Pericardium fibroblast (primary cell): Measurements from ENCODE around the gene SMIM10L1. TPM values are rescaled to one million over a fixed set of nuclear protein-coding genes. Genes with fewer than 3 reads are reported as not detected.

Source experiments
- total RNA-seq: library from RNA; depleted of rRNA; stranded (reverse); fragments of >200 nt; gene quantifications from 2 replicates; pipeline ENCODE4 v1.2.3, GENCODE V29; 2015

SMIM10L1 gene
- total RNA-seq = 6.4 and 6.7 TPM in 2 replicates

GRCh38 chr12:11171145-11171968, at the start of gene SMIM10L1:
SMIM10L1 (plus strand) TSS chr12:11171194; CDS start chr12:11171357, 163 bp downstream.

GRCh38 chr12:11134305-11134704, 36.7 kb upstream of the SMIM10L1 start, which contains the start of gene TAS2R30:
TAS2R30 (minus strand) TSS chr12:11134644; CDS start chr12:11134244, 400 bp downstream.

GRCh38 chr12:11186837-11187236, 15.8 kb downstream of the SMIM10L1 start, which contains the start of gene TAS2R42:
TAS2R42 (minus strand) TSS chr12:11186937; CDS start chr12:11186937, 0 bp downstream.

Other genes starting within 250 kb of the SMIM10L1 start
- gene PRH2, start 242.0 kb upstream of the SMIM10L1 start, total RNA-seq = 2.3 TPM in 1 of 2 replicates, not detected in the other
- gene TAS2R14, start 231.9 kb upstream of the SMIM10L1 start, total RNA-seq = 2.1 and 6.3 TPM in 2 replicates
- gene TAS2R50, start 184.3 kb upstream of the SMIM10L1 start, total RNA-seq = 0.43 TPM in 1 of 2 replicates, not detected in the other
- 0.68 and 0.93 TPM in 2 replicates for gene TAS2R20, start 172.9 kb upstream of the SMIM10L1 start, total RNA-seq
- gene TAS2R19, start 148.6 kb upstream of the SMIM10L1 start, total RNA-seq = 0.17 and 0.35 TPM in 2 replicates
- 0.35 TPM in 1 of 2 replicates, not detected in the other for gene TAS2R31, start 139.8 kb upstream of the SMIM10L1 start, total RNA-seq
- not detected in 2 replicates for gene TAS2R46, start 108.9 kb upstream of the SMIM10L1 start, total RNA-seq
- gene TAS2R43, start 78.9 kb upstream of the SMIM10L1 start, total RNA-seq = not detected in 2 replicates
- 0.12 and 0.26 TPM in 2 replicates for gene TAS2R30, start 36.5 kb upstream of the SMIM10L1 start, total RNA-seq
- gene TAS2R42, start 15.7 kb downstream of the SMIM10L1 start, total RNA-seq = not detected in 2 replicates
- not detected in 2 replicates for gene PRB3, start 98.5 kb downstream of the SMIM10L1 start, total RNA-seq
- gene PRB4, start 139.2 kb downstream of the SMIM10L1 start, total RNA-seq = not detected in 2 replicates
- gene PRB2, start 224.4 kb downstream of the SMIM10L1 start, total RNA-seq = not detected in 2 replicates